Breast epithelium (tissue), 4 donors: ENCODE measurements around the gene ERCC6L. TPM values are rescaled to one million over a fixed set of nuclear protein-coding genes. Genes with fewer than 3 reads are reported as not detected.

Experiments
- DNase-seq, 2 donors: peaks; one replicate each; pipeline ENCODE4 v3.0.0-alpha.2; 2019; ENCODE audit warnings: low spot score in 2 of 2
- H3K27ac ChIP-seq, 2 donors: fragments of 200-600 bp; sonication (generic) in 1 of 2; one replicate each; pipeline ENCODE4 v1.5.1; 2016 to 2019; ENCODE audit warnings: mild to moderate bottlenecking in 1 of 2
- H3K27me3 ChIP-seq, 2 donors: fragments of 200-600 bp; sonication (generic) in 1 of 2; one replicate each; pipeline versions ENCODE4 v1.5.1 to v1.6.0; 2017 to 2019; ENCODE audit warnings: control low read depth in 1 of 2, mild to moderate bottlenecking in 1 of 2
- H3K36me3 ChIP-seq: fragments of 200-600 bp; one replicate; pipeline ENCODE4 v1.5.1; 2019
- H3K4me1 ChIP-seq, 2 donors: fragments of 200-600 bp; sonication (generic); one replicate each; pipeline ENCODE4 v1.5.1; 2016 to 2019; ENCODE audit warnings: control low read depth in 1 of 2
- H3K4me3 ChIP-seq, 3 donors: fragments of 200-600 bp; sonication (generic); 1 replicate in 2 of 3; 2 replicates in 1 of 3; pipeline ENCODE4 v1.5.1; 2016 to 2019; ENCODE audit warnings: mild to moderate bottlenecking in 3 of 3, moderate library complexity in 2 of 3
- H3K9me3 ChIP-seq, 2 donors: fragments of 200-600 bp; sonication (generic) in 1 of 2; one replicate each; pipeline ENCODE4 v1.5.1; 2016 to 2019; ENCODE audit warnings: control low read depth in 1 of 2
- CTCF ChIP-seq, 3 donors: fragments of 450-650 bp; IDR thresholded peaks; one replicate each; pipeline ENCODE4 v1.5.1; 2016 to 2017; ENCODE audit warnings: antibody characterized with exemption in 3 of 3, mild to moderate bottlenecking in 3 of 3, moderate library complexity in 3 of 3
- POLR2A ChIP-seq: fragments of 450-650 bp; IDR thresholded peaks from one replicate; pipeline ENCODE4 v1.6.1; 2016; ENCODE audit warnings: antibody characterized with exemption, mild to moderate bottlenecking, moderate library complexity
- POLR2AphosphoS5 ChIP-seq, 3 donors: sonication (generic); formaldehyde crosslinking; IDR thresholded peaks; one replicate each; pipeline ENCODE4 v1.6.1; 2017; ENCODE audit warnings: antibody characterized with exemption in 3 of 3
- intact Hi-C: fragments of 100-400 bp; cut with DNase I; formaldehyde crosslinking; loops from one replicate; pipeline ENCODE4 v1.15.1; 2023; ENCODE audit warnings: low total_unique reads
- total RNA-seq, 3 donors: library from RNA; depleted of rRNA; stranded (reverse); fragments of >200 nt; gene quantifications; one replicate each; pipeline ENCODE4 v1.1.0, GENCODE V29; 2016

Gene ERCC6L
- total RNA-seq, 3 donors from 2014 or later: 0.15 to 0.33 TPM; not detected in 1

DNA sequence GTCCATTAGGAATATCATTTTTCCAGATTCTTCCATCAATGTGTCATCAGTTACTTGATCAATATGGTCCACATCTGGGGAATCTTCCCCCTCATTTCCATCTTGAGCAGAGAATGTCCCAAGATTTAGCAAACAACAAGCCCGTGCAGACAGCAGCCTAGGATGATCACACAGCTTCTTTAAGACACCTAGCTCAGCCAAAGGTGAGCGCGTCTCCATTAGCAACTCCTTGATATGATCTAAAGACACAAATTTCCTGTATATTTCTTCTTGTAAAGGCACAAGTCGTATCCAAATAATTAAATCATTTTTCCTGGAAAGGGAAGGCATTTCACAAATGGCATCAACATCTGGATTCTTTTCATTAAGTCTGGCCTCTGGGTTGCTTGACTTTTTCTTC, 31.5 kb downstream of the ERCC6L start:
- DNase-seq: no peak
- Histone ChIP-seq H3K27ac (no peak overlapping the region), H3K4me1 (no peaks in the 10 kb centered on the region), H3K4me3 (no peak overlapping the region), H3K9me3 (no peaks in the 10 kb centered on the region), H3K36me3 (no peaks in the 10 kb centered on the region), H3K27me3 (peaks cover 0 to 21% of the 10 kb centered on the region in 2 donors)
- intact Hi-C loops: no loop called here
- no peak for TF ChIP-seq POLR2A
- no peak for TF ChIP-seq CTCF (IDR thresholded peaks at IDR 0.05)
- TF ChIP-seq POLR2AphosphoS5 (IDR thresholded peaks at IDR 0.05): no peak

- no peak overlapping the region for H3K27ac ChIP-seq
- no peak for DNase-seq
- TF ChIP-seq POLR2A: no peak
- no peak for TF ChIP-seq CTCF (IDR thresholded peaks at IDR 0.05)
- TF ChIP-seq POLR2AphosphoS5 (IDR thresholded peaks at IDR 0.05): no peak
- no peaks in the 10 kb centered on the region for H3K36me3 ChIP-seq
- H3K4me3 ChIP-seq: no peak overlapping the region
- no peaks in the 10 kb centered on the region for H3K4me1 ChIP-seq
- intact Hi-C loops: no loop called here
- H3K27me3 ChIP-seq: peaks cover 0 to 26% of the 10 kb centered on the region in 2 donors
- H3K9me3 ChIP-seq: no peaks in the 10 kb centered on the region
Measured at GRCh38 chrX:72205706-72206105, 33.1 kb downstream of the ERCC6L start.

- no peaks in the 10 kb centered on the region for H3K36me3 ChIP-seq
- H3K4me3 ChIP-seq: no peak overlapping the region
- no peak overlapping the region for H3K27ac ChIP-seq
- peaks cover 0 to 22% of the 10 kb centered on the region in 2 donors for H3K27me3 ChIP-seq
- intact Hi-C loops: no loop called here
- no peaks in the 10 kb centered on the region for H3K4me1 ChIP-seq
- no peak for DNase-seq
- no peaks in the 10 kb centered on the region for H3K9me3 ChIP-seq
- TF ChIP-seq CTCF (IDR thresholded peaks at IDR 0.05) (no peak), POLR2AphosphoS5 (IDR thresholded peaks at IDR 0.05) (no peak), POLR2A (no peak)
Measured at GRCh38 chrX:72203421-72203820, 35.4 kb downstream of the ERCC6L start.

DNA sequence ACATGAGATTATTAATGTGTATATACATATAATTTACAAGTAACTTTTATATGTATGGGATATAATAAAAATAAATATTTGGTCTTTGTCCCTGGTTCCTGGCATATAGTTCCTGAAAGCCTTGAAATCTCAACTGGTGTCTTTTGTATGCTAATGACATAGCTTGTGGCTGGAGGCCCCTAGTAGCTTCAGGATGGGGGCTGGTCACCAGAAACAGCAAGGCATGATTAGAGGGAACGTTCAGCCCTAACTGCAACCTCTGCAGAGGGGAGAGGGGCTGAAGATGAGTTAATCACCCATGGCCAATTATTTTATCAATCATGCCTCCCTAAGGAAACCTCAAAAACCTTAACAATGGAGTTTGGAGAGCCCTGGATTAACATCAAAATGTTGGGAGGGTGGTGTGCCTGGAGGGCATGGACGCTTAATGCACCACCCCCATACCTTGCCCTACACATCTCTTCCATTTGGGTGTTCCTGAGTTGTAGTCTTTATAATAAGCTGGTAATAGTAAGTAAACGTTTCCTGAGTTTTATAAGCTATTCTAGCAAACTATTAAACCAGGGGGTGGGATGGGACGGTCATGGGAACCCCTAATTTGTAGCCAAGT, 35.9 kb downstream of the ERCC6L start:
- TF ChIP-seq POLR2A: no peak
- no peak for DNase-seq
- H3K9me3 ChIP-seq: no peaks in the 10 kb centered on the region
- no peak overlapping the region for H3K4me3 ChIP-seq
- intact Hi-C loops: no loop called here
- H3K27ac ChIP-seq: no peak overlapping the region
- H3K4me1 ChIP-seq: no peaks in the 10 kb centered on the region
- no peaks in the 10 kb centered on the region for H3K36me3 ChIP-seq
- H3K27me3 ChIP-seq: peaks cover 0 to 24% of the 10 kb centered on the region in 2 donors

DNA sequence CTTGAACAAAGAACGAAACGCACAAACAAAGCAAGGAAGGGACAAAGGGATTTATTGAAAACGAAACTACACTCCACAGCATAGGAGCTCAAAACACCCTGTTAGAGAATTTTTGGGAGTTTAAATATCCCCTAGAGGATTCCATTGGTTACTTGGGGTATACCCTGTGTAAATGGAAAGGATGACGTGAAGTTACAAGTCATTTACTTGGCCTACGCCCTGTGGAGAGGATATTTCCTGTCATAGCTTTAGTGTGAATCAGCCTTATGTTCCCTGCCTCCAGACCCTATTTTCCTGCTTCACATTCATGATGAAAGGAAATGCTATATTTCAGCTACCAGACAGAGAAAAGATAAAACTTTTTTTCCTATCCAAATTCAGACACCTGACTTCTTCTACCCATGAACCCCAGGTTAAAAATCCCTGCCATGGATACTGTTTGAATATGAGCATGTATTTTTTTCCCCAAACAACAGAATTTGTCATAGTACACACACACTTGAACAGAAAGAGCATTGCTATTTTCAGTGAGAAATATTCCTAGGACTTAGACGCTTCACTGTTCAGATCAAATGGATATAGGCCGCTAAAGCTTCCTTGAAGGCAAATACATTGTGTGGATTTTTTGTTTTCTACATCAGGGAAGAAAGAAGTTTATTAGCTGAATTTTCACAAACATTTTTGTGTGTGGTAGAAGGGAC, 36.8 kb downstream of the ERCC6L start:
- intact Hi-C loops: no loop called here
- H3K4me1 ChIP-seq: no peaks in the 10 kb centered on the region
- DNase-seq: no peak
- peaks cover 0 to 20% of the 10 kb centered on the region in 2 donors for H3K27me3 ChIP-seq
- H3K4me3 ChIP-seq: no peak overlapping the region
- H3K36me3 ChIP-seq: no peaks in the 10 kb centered on the region
- no peak for TF ChIP-seq CTCF (IDR thresholded peaks at IDR 0.05)
- TF ChIP-seq POLR2AphosphoS5 (IDR thresholded peaks at IDR 0.05): no peak
- TF ChIP-seq POLR2A: no peak
- H3K9me3 ChIP-seq: no peaks in the 10 kb centered on the region
- no peak overlapping the region for H3K27ac ChIP-seq
